HL-60 (cell line): ENCODE data around the gene MLLT1.

ENCODE experiments used
- DNase-seq, 2 experiments: peaks; one replicate each; pipeline ENCODE4 v3.0.0-alpha.2; 2010 to 2020; ENCODE audit warnings: low read depth in 1 of 2, low spot score in 1 of 2
- H3K27ac ChIP-seq: fragments of 250-450 bp; sonication (Bioruptor Pico); replicated peaks from 2 replicates; pipeline ENCODE4 v1.5.1; 2020; ENCODE audit warnings: mild to moderate bottlenecking, moderate library complexity
- H3K27me3 ChIP-seq: fragments of 250-450 bp; sonication (Bioruptor Pico); 2 replicates; pipeline ENCODE4 v1.5.1; 2021; ENCODE audit warnings: mild to moderate bottlenecking, moderate library complexity; ENCODE audit not compliant: insufficient read depth, poor library complexity, severe bottlenecking
- H3K4me3 ChIP-seq: replicated peaks from 2 replicates; pipeline ENCODE4 v1.5.1; 2011; ENCODE audit warnings: mild to moderate bottlenecking, control low read depth, low read length; ENCODE audit not compliant: insufficient read depth
- GABPA ChIP-seq: IDR thresholded peaks from 2 replicates; pipeline ENCODE4 v1.6.1; 2012; ENCODE audit warnings: low read depth
- POLR2AphosphoS5 ChIP-seq: IDR thresholded peaks from 2 replicates; pipeline ENCODE4 v1.6.1; 2012; ENCODE audit warnings: low read depth
- SPI1 ChIP-seq: IDR thresholded peaks from 2 replicates; pipeline ENCODE4 v1.6.1; 2012; ENCODE audit warnings: low read depth, mild to moderate bottlenecking, borderline replicate concordance
- TF ChIP-seq, protein P1 (sequence below): IDR thresholded peaks from 2 replicates; pipeline ENCODE4 v1.6.1; 2012; ENCODE audit warnings: low read depth; ENCODE audit not compliant: insufficient replicate concordance
- TF ChIP-seq, protein P2 (sequence below): IDR thresholded peaks from one replicate; pipeline ENCODE4 v1.5.1; 2011; ENCODE audit warnings: low read length, control low read depth, inconsistent platforms; ENCODE audit not compliant: insufficient read depth

The MLLT1 gene

GRCh38 chr19:6241056-6241455 lies 38.7 kb downstream of the MLLT1 start:
- DNase-seq = no peak
- Histone ChIP-seq H3K27me3 (no peaks in the 10 kb centered on the region), H3K27ac (no peak overlapping the region), H3K4me3 (no peak overlapping the region)
- TF ChIP-seq, protein P1, sequence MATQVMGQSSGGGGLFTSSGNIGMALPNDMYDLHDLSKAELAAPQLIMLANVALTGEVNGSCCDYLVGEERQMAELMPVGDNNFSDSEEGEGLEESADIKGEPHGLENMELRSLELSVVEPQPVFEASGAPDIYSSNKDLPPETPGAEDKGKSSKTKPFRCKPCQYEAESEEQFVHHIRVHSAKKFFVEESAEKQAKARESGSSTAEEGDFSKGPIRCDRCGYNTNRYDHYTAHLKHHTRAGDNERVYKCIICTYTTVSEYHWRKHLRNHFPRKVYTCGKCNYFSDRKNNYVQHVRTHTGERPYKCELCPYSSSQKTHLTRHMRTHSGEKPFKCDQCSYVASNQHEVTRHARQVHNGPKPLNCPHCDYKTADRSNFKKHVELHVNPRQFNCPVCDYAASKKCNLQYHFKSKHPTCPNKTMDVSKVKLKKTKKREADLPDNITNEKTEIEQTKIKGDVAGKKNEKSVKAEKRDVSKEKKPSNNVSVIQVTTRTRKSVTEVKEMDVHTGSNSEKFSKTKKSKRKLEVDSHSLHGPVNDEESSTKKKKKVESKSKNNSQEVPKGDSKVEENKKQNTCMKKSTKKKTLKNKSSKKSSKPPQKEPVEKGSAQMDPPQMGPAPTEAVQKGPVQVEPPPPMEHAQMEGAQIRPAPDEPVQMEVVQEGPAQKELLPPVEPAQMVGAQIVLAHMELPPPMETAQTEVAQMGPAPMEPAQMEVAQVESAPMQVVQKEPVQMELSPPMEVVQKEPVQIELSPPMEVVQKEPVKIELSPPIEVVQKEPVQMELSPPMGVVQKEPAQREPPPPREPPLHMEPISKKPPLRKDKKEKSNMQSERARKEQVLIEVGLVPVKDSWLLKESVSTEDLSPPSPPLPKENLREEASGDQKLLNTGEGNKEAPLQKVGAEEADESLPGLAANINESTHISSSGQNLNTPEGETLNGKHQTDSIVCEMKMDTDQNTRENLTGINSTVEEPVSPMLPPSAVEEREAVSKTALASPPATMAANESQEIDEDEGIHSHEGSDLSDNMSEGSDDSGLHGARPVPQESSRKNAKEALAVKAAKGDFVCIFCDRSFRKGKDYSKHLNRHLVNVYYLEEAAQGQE = no peak
- TF ChIP-seq, protein P2, sequence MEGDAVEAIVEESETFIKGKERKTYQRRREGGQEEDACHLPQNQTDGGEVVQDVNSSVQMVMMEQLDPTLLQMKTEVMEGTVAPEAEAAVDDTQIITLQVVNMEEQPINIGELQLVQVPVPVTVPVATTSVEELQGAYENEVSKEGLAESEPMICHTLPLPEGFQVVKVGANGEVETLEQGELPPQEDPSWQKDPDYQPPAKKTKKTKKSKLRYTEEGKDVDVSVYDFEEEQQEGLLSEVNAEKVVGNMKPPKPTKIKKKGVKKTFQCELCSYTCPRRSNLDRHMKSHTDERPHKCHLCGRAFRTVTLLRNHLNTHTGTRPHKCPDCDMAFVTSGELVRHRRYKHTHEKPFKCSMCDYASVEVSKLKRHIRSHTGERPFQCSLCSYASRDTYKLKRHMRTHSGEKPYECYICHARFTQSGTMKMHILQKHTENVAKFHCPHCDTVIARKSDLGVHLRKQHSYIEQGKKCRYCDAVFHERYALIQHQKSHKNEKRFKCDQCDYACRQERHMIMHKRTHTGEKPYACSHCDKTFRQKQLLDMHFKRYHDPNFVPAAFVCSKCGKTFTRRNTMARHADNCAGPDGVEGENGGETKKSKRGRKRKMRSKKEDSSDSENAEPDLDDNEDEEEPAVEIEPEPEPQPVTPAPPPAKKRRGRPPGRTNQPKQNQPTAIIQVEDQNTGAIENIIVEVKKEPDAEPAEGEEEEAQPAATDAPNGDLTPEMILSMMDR = no peak
- TF ChIP-seq SPI1 = no peak
- no peak for TF ChIP-seq POLR2AphosphoS5
- no peak for TF ChIP-seq GABPA

GRCh38 chr19:6239871-6240676 lies 39.7 kb downstream of the MLLT1 start:
- TF ChIP-seq, protein P2 = no peak
- no peak for TF ChIP-seq GABPA
- no peak for TF ChIP-seq POLR2AphosphoS5
- TF ChIP-seq, protein P1 = no peak
- no peak for TF ChIP-seq SPI1
- no peak overlapping the region for H3K4me3 ChIP-seq
- DNase-seq = no peak
- no peaks in the 10 kb centered on the region for H3K27me3 ChIP-seq
- no peak overlapping the region for H3K27ac ChIP-seq

DNA sequence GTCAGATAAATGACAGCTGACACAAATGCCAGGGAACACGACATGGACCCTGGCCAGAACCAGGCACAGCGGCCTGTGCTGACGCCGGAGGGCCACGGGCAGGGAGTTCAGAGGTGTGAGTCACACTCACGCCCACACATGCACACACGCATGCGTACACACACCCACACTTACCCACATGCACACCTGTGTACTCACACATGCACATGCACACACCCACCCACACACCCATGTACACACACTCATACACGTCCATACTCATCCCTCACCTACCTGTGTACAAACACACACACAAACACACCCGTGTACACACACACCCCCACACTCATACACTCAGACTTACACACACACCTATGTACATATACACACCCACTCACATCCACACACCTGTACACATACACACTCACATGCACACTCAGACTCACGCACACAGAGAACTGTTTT lies 40.4 kb downstream of the MLLT1 start:
- H3K27ac ChIP-seq = no peak overlapping the region
- H3K27me3 ChIP-seq = no peaks in the 10 kb centered on the region

GRCh38 chr19:6238643-6239281 lies 41.0 kb downstream of the MLLT1 start:
- Histone ChIP-seq H3K27me3 (no peaks in the 10 kb centered on the region), H3K4me3 (no peak overlapping the region), H3K27ac (no peak overlapping the region)
- no peak for DNase-seq
- no peak for TF ChIP-seq SPI1
- TF ChIP-seq GABPA = no peak
- TF ChIP-seq, protein P1 = no peak
- no peak for TF ChIP-seq POLR2AphosphoS5
- TF ChIP-seq, protein P2 = no peak

More for the DNA sequence above, 40.4 kb downstream of the MLLT1 start:
- DNase-seq = no peak
- no peak for TF ChIP-seq GABPA
- TF ChIP-seq POLR2AphosphoS5 = no peak
- H3K4me3 ChIP-seq = no peak overlapping the region
